Epidermal melanocyte (primary cell): ENCODE results near the gene TBC1D5.
"Not testable (repeated sequence)": the region's sequence is repeated elsewhere in the genome, so short reads cannot be mapped to it uniquely, and the experiment has no call there.

Experiments used
- DNase-seq: peaks from one replicate; pipeline ENCODE4 v3.0.0; 2011; ENCODE audit warnings: low spot score; ENCODE audit not compliant: insufficient read length

Gene TBC1D5

GRCh38 chr3:17742102-17742879, at the start of gene TBC1D5:
Gene TBC1D5, minus strand, starts transcription at chr3:17742631. Its CDS starts 234,061 bp downstream, at chr3:17508570.
- DNase-seq, result peak; percentile 87

GRCh38 chr3:17783426-17783825, 41.0 kb upstream of the TBC1D5 start:
- no peak for DNase-seq

- no peak for DNase-seq
Measured at GRCh38 chr3:17782751-17783150, 40.3 kb upstream of the TBC1D5 start.

- DNase-seq, result not testable (repeated sequence)
Measured at GRCh38 chr3:17780369-17780768, 37.9 kb upstream of the TBC1D5 start.

- DNase-seq, result not testable (repeated sequence)
Measured at GRCh38 chr3:17779304-17780250, 37.1 kb upstream of the TBC1D5 start.

- not testable (repeated sequence) for DNase-seq
Measured at GRCh38 chr3:17777326-17777725, 34.9 kb upstream of the TBC1D5 start.

GRCh38 chr3:17775073-17775472, 32.6 kb upstream of the TBC1D5 start:
- no peak for DNase-seq

GRCh38 chr3:17774180-17774910, 31.9 kb upstream of the TBC1D5 start:
- DNase-seq, result not testable (repeated sequence)

- DNase-seq, result no peak
Measured at GRCh38 chr3:17772556-17772955, 30.1 kb upstream of the TBC1D5 start.

GRCh38 chr3:17771177-17772017, 29.0 kb upstream of the TBC1D5 start:
- DNase-seq, result no peak

- DNase-seq, result no peak
Measured at GRCh38 chr3:17770682-17771081, 28.3 kb upstream of the TBC1D5 start.

- no peak for DNase-seq
Measured at GRCh38 chr3:17765819-17766472, 23.5 kb upstream of the TBC1D5 start.

- DNase-seq, result no peak
Measured at GRCh38 chr3:17761563-17761962, 19.1 kb upstream of the TBC1D5 start.

- no peak for DNase-seq
Measured at GRCh38 chr3:17759901-17760300, 17.5 kb upstream of the TBC1D5 start.

GRCh38 chr3:17755836-17756235, 13.4 kb upstream of the TBC1D5 start:
- no peak for DNase-seq

- DNase-seq, result no peak
Measured at GRCh38 chr3:17753632-17753992, 11.2 kb upstream of the TBC1D5 start.

- DNase-seq, result no peak
Measured at GRCh38 chr3:17752876-17753631, 10.6 kb upstream of the TBC1D5 start.

- DNase-seq, result no peak
Measured at GRCh38 chr3:17752436-17752835, 10.0 kb upstream of the TBC1D5 start.

- DNase-seq, result no peak
Measured at GRCh38 chr3:17749705-17750293, 7.4 kb upstream of the TBC1D5 start.
